Colonic mucosa (tissue), 4 donors: ENCODE data around the gene ZFYVE9. TPM values are rescaled to one million over a fixed set of nuclear protein-coding genes. Genes with fewer than 3 reads are reported as not detected.

Experiments
- DNase-seq: peaks from one replicate; pipeline ENCODE4 v3.0.0-alpha.2; 2020
- H3K27ac ChIP-seq: fragments of 200-600 bp; one replicate; pipeline ENCODE4 v1.8.0; 2021
- H3K27me3 ChIP-seq: fragments of 200-600 bp; one replicate; pipeline ENCODE4 v1.8.0; 2021
- H3K36me3 ChIP-seq: fragments of 200-600 bp; one replicate; pipeline ENCODE4 v1.8.0; 2021
- H3K4me1 ChIP-seq: fragments of 200-600 bp; one replicate; pipeline ENCODE4 v1.8.0; 2021; ENCODE audit warnings: mild to moderate bottlenecking
- H3K4me3 ChIP-seq: fragments of 200-600 bp; one replicate; pipeline ENCODE4 v1.8.0; 2021
- H3K9ac ChIP-seq, 2 donors: one replicate each; pipeline ENCODE4 v1.7.0; 2013; ENCODE audit warnings: control low read depth in 2 of 2, low read depth in 2 of 2, low read length in 2 of 2
- H3K9me3 ChIP-seq: fragments of 200-600 bp; one replicate; pipeline ENCODE4 v1.8.0; 2021
- intact Hi-C: fragments of 100-400 bp; cut with DNase I; formaldehyde crosslinking; loops from one replicate; pipeline ENCODE4 v1.14.1; 2022
- total RNA-seq, 2 donors: library from RNA; stranded (reverse); fragmentation: NEBNext Ultra II Directional in 1 of 2; extraction: Animal tissue kit (Norgen Biotek cat#: 25700) in 1 of 2; gene quantifications; one replicate each; pipeline ENCODE4 v1.2.1, GENCODE V29; 2021
- TF ChIP-seq, protein P1 (sequence below): fragments of 200-600 bp; IDR thresholded peaks from one replicate; pipeline ENCODE4 v1.8.0; 2022; ENCODE audit warnings: antibody characterized with exemption, mild to moderate bottlenecking
- donor health status: healthy.
- donor health status: DM: no; HTN: no; CAD: no.
- donor health status: DM: no; HTN: no; CAD: no.

The ZFYVE9 gene
- total RNA-seq, 2 donors from 2014 or later: 13.1 to 18.9 TPM

DNA sequence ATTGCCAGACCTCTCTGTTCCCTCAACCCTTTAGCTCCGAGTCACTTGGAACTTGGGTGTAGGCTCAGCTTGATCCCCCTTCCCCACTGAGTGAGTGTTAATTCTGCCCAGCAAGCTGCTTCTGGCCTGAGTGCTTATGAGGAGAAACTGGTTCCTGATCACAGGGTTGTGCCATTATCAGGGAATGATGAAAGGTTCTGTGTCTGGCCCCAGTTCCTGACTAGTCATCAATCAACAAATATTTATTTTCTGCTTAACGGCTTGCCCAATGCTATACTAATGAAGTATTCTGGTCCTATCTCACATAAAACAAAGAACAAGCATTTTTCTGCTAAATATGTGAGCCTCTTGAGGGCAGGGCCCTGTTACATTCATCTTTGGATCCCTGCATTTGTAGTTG lies 203.4 kb downstream of the ZFYVE9 start:
- intact Hi-C loops: no loop called here
- Histone ChIP-seq H3K4me1 (no peaks in the 10 kb centered on the region), H3K9ac (no peak overlapping the region), H3K27me3 (no peaks in the 10 kb centered on the region), H3K27ac (no peak overlapping the region), H3K9me3 (no peaks in the 10 kb centered on the region), H3K36me3 (no peaks in the 10 kb centered on the region), H3K4me3 (no peak overlapping the region)
- no peak for DNase-seq
- TF ChIP-seq, protein P1, sequence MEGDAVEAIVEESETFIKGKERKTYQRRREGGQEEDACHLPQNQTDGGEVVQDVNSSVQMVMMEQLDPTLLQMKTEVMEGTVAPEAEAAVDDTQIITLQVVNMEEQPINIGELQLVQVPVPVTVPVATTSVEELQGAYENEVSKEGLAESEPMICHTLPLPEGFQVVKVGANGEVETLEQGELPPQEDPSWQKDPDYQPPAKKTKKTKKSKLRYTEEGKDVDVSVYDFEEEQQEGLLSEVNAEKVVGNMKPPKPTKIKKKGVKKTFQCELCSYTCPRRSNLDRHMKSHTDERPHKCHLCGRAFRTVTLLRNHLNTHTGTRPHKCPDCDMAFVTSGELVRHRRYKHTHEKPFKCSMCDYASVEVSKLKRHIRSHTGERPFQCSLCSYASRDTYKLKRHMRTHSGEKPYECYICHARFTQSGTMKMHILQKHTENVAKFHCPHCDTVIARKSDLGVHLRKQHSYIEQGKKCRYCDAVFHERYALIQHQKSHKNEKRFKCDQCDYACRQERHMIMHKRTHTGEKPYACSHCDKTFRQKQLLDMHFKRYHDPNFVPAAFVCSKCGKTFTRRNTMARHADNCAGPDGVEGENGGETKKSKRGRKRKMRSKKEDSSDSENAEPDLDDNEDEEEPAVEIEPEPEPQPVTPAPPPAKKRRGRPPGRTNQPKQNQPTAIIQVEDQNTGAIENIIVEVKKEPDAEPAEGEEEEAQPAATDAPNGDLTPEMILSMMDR: no peak

DNA sequence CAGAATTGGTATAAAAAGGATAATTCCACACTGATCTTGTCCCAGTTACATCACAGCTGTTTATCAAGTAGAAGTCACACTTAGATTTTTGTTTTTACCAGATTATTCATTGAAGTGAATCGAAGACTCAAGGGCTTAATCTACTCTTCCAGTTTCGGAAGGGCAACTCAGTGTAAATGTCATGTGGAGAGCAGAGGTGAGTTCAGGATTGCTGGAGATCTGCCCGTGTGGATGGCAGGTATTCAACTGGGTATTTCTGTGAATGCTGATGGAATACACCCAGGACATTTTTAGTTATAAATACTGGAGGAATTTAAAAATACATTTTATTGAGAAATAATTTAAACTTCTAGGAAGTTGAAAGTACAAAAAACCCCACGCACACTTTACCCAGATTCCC lies 204.8 kb downstream of the ZFYVE9 start:
- Histone ChIP-seq H3K4me1 (no peaks in the 10 kb centered on the region), H3K4me3 (no peak overlapping the region), H3K9me3 (no peaks in the 10 kb centered on the region), H3K36me3 (no peaks in the 10 kb centered on the region), H3K9ac (no peak overlapping the region), H3K27ac (no peak overlapping the region), H3K27me3 (no peaks in the 10 kb centered on the region)
- intact Hi-C loops: no loop called here
- TF ChIP-seq, protein P1: no peak
- DNase-seq: no peak

DNA sequence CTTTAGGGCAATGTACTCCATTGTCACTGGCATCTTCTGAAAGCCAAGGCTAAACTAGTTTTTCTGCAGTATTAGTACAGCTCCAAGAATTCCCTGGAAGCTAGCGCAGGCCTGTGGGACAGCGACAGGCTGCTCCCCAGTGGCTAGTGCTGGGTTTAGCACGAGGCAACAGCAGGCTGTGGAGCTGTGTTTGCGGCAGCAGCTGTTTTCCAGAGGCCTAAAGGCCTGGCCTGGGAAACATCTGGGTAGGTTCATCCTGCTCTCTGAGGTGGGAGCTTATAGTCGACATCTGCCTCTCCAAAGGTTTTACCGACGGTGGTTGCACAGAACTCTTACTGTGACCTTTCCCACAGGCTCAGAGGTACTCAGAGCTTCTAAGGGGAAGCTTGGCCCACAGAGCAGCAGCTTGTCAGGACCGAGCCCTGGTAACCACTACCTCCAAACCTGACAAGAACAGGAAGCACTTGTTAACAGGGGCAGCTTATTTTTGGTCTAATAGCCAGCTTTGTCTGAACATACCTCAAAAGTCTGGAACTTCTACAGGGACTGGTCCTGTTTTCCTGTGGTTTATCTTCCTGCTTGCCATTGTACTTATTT lies 206.9 kb downstream of the ZFYVE9 start:
- no peak overlapping the region for H3K27ac ChIP-seq
- no peaks in the 10 kb centered on the region for H3K4me1 ChIP-seq
- peaks cover 3% of the 10 kb centered on the region for H3K36me3 ChIP-seq
- H3K4me3 ChIP-seq: no peak overlapping the region
- TF ChIP-seq, protein P1: no peak
- H3K27me3 ChIP-seq: no peaks in the 10 kb centered on the region
- DNase-seq: no peak
- intact Hi-C loops: no loop called here
- no peaks in the 10 kb centered on the region for H3K9me3 ChIP-seq
- no peak overlapping the region for H3K9ac ChIP-seq

DNA sequence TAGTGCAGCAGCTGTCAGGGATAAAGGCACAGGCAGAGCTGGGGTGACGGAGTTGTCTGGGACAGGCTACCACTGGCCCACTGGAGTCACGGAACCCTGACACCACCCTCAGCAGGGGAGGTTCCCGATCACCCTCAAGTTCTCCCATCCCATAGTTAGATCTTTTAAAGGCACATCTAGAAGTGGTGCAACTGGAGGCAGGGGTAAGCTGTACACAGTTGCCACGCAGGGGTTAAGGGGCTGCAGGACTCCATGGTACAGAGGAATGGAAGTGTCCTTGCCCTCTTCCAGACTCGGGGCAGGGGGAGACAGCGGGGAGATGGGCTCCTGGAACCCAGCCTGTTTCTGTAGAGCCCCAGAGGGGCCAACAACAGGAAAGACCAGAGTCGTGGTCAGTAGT lies 210.8 kb downstream of the ZFYVE9 start:
- intact Hi-C loops: no loop called here
- Histone ChIP-seq H3K4me3 (no peak overlapping the region), H3K4me1 (no peaks in the 10 kb centered on the region), H3K9ac (no peak overlapping the region), H3K27ac (no peak overlapping the region), H3K36me3 (peaks cover 35% of the 10 kb centered on the region), H3K27me3 (no peaks in the 10 kb centered on the region), H3K9me3 (no peaks in the 10 kb centered on the region)
- TF ChIP-seq, protein P1: no peak
- no peak for DNase-seq

DNA sequence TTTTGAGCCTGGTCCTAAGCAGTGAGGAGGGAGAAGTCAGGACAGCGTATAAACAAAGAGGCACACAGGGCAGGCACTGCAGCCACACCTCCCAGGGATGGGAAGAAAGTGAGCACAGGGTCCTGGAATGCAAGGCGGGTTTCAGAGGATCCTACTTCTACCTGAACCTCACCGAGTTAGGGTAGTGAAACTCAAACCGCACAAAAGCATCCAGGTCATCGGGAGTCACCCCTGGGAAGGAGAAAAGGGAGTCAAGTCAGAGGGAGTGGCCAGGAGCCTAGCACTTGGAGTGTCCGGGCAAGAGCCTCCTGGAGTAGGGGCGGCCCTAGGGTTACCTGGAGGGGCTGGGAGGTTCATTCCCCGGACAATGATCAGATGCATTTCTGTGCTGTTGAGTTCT lies 213.5 kb downstream of the ZFYVE9 start:
- intact Hi-C loops: no loop called here
- no peak overlapping the region for H3K4me3 ChIP-seq
- H3K27ac ChIP-seq: no peak overlapping the region
- DNase-seq: no peak
- no peaks in the 10 kb centered on the region for H3K9me3 ChIP-seq
- no peak overlapping the region for H3K9ac ChIP-seq
- H3K4me1 ChIP-seq: no peaks in the 10 kb centered on the region
- no peaks in the 10 kb centered on the region for H3K27me3 ChIP-seq
- TF ChIP-seq, protein P1: no peak
- peaks cover 48% of the 10 kb centered on the region for H3K36me3 ChIP-seq
